Stomach (tissue), 9 donors: ENCODE results near the gene FGD2. TPM values are rescaled to one million over a fixed set of nuclear protein-coding genes. Genes with fewer than 3 reads are reported as not detected.

Source experiments
- DNase-seq, 2 donors: peaks; one replicate each; pipeline versions ENCODE4 v3.0.0 to v3.0.0-alpha.2; 2013 to 2019
- H3K27ac ChIP-seq, 5 donors: fragments of 200-600 bp in 4 of 5; sonication (generic) in 4 of 5; one replicate each; pipeline ENCODE4 v1.5.1; 2013 to 2019; ENCODE audit warnings: mild to moderate bottlenecking in 1 of 5, moderate library complexity in 1 of 5
- H3K27me3 ChIP-seq, 3 donors: fragments of 200-600 bp; sonication (generic); one replicate each; pipeline ENCODE4 v1.5.1; 2017 to 2019; ENCODE audit warnings: mixed run types in 1 of 3
- H3K36me3 ChIP-seq, 4 donors: fragments of 200-600 bp; sonication (generic); 1 replicate in 3 of 4; 2 replicates in 1 of 4; pipeline ENCODE4 v1.5.1; 2016 to 2019
- H3K4me1 ChIP-seq, 4 donors: fragments of 200-600 bp; sonication (generic); one replicate each; pipeline ENCODE4 v1.5.1; 2016 to 2019
- H3K4me3 ChIP-seq, 4 donors: fragments of 200-600 bp; sonication (generic) in 3 of 4; one replicate each; pipeline ENCODE4 v1.5.1; 2016 to 2019; ENCODE audit warnings: mild to moderate bottlenecking in 1 of 4
- H3K9me3 ChIP-seq, 4 donors: fragments of 200-600 bp; sonication (generic); one replicate each; pipeline ENCODE4 v1.5.1; 2016 to 2019
- EP300 ChIP-seq: sonication (generic); formaldehyde crosslinking; IDR thresholded peaks from one replicate; pipeline ENCODE4 v1.6.1; 2017; ENCODE audit warnings: antibody characterized with exemption
- POLR2A ChIP-seq, 4 donors: fragments of 450-650 bp; IDR thresholded peaks; one replicate each; pipeline ENCODE4 v1.6.1; 2016; ENCODE audit warnings: antibody characterized with exemption in 4 of 4, control low read depth in 2 of 4, mild to moderate bottlenecking in 1 of 4, moderate library complexity in 1 of 4
- POLR2AphosphoS5 ChIP-seq, 3 donors: sonication (generic); formaldehyde crosslinking; IDR thresholded peaks; one replicate each; pipeline ENCODE4 v1.6.1; 2016; ENCODE audit warnings: antibody characterized with exemption in 3 of 3
- WGBS, 5 donors: extraction: QIAGEN DNeasy Blood & Tissue Kit in 3 of 5; methylation state at CpG; one replicate each; pipeline versions ENCODE4 v1.1.5 to v1.1.7; 2013 to 2018; 5-methylcytosine and 5-hydroxymethylcytosine counted together
- intact Hi-C: fragments of 100-400 bp; cut with DNase I; formaldehyde crosslinking; loops from one replicate; pipeline ENCODE4 v1.15.1; 2023; ENCODE audit warnings: low total_unique reads
- polyA plus RNA-seq, 3 donors: library from polyadenylated mRNA; stranded (reverse); fragments of 200-250 nt; gene quantifications; one replicate each; pipeline ENCODE4 v1.2.3, GENCODE V29; 2013
- total RNA-seq, 5 donors: library from RNA; depleted of rRNA; stranded (reverse); fragments of >200 nt; gene quantifications; one replicate each; pipeline versions ENCODE4 v1.1.0 to v1.2.3, GENCODE V29; 2014 to 2016
- TF ChIP-seq, protein P1 (sequence below), 7 experiments: fragments of 450-650 bp in 4 of 7; fragments of 200-600 bp in 3 of 7; sonication (generic) in 3 of 7; IDR thresholded peaks; one replicate each; pipeline ENCODE4 v1.5.1; 2016 to 2019; ENCODE audit warnings: antibody characterized with exemption in 7 of 7, control low read depth in 2 of 7, mild to moderate bottlenecking in 1 of 7
- donor health status: healthy with polysubstance abuse.
- donor health status: Bipolar disorder and iron deficiency.
- donor health status: healthy.

FGD2 gene
- total and polyA plus RNA-seq, 8 donors: 2.6 to 34.5 (median 5.3) TPM

- Histone ChIP-seq H3K36me3 (no peaks in the 10 kb centered on the region), H3K27me3 (no peaks in the 10 kb centered on the region), H3K4me1 (peaks cover 0 to 8% (median 0%) of the 10 kb centered on the region in 4 donors), H3K4me3 (no peak overlapping the region), H3K27ac (no peak overlapping the region), H3K9me3 (no peaks in the 10 kb centered on the region)
- DNase-seq: no peak
- intact Hi-C loops: loop anchor here (10.0 kb wide), 1 partner anchor 246 kb away; no protein-coding TSS in a partner anchor
- 89 to 96% (median 91%) methylated on average over 4 to 10 of the region's 10 CpGs for WGBS, 5 donors
- TF ChIP-seq, protein P1, sequence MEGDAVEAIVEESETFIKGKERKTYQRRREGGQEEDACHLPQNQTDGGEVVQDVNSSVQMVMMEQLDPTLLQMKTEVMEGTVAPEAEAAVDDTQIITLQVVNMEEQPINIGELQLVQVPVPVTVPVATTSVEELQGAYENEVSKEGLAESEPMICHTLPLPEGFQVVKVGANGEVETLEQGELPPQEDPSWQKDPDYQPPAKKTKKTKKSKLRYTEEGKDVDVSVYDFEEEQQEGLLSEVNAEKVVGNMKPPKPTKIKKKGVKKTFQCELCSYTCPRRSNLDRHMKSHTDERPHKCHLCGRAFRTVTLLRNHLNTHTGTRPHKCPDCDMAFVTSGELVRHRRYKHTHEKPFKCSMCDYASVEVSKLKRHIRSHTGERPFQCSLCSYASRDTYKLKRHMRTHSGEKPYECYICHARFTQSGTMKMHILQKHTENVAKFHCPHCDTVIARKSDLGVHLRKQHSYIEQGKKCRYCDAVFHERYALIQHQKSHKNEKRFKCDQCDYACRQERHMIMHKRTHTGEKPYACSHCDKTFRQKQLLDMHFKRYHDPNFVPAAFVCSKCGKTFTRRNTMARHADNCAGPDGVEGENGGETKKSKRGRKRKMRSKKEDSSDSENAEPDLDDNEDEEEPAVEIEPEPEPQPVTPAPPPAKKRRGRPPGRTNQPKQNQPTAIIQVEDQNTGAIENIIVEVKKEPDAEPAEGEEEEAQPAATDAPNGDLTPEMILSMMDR (IDR thresholded peaks at IDR 0.05): no peak
- no peak for TF ChIP-seq POLR2A (IDR thresholded peaks at IDR 0.05)
- no peak for TF ChIP-seq POLR2AphosphoS5 (IDR thresholded peaks at IDR 0.05)
- TF ChIP-seq EP300: no peak
Measured at GRCh38 chr6:37010402-37010892, 5.0 kb downstream of the FGD2 start.

- intact Hi-C loops: loop anchor here (10.0 kb wide), 1 partner anchor 247 kb away; no protein-coding TSS in a partner anchor
Measured at GRCh38 chr6:37011656-37012378, 6.4 kb downstream of the FGD2 start.

GRCh38 chr6:37013516-37014491 lies 8.3 kb downstream of the FGD2 start:
- TF ChIP-seq POLR2AphosphoS5 (IDR thresholded peaks at IDR 0.05): no peak
- TF ChIP-seq, protein P1 (IDR thresholded peaks at IDR 0.05): no peak
- no peak for TF ChIP-seq EP300
- TF ChIP-seq POLR2A (IDR thresholded peaks at IDR 0.05): no peak
- WGBS, 5 donors: 82 to 90% (median 84%) methylated on average over 19 to 21 of the region's 21 CpGs

More at GRCh38 chr6:37011656-37012378, 6.4 kb downstream of the FGD2 start:
- no peak for DNase-seq
- H3K4me1 ChIP-seq: no peaks in the 10 kb centered on the region
- TF ChIP-seq, protein P1 (IDR thresholded peaks at IDR 0.05): no peak
- TF ChIP-seq POLR2AphosphoS5 (IDR thresholded peaks at IDR 0.05): no peak
- no peak for TF ChIP-seq EP300
- TF ChIP-seq POLR2A (IDR thresholded peaks at IDR 0.05): no peak
- H3K36me3 ChIP-seq: no peaks in the 10 kb centered on the region
- H3K9me3 ChIP-seq: no peaks in the 10 kb centered on the region
- no peaks in the 10 kb centered on the region for H3K27me3 ChIP-seq
- WGBS, 5 donors: 78 to 84% (median 82%) methylated on average over 8 to 11 of the region's 11 CpGs
- H3K27ac ChIP-seq: no peak overlapping the region
- no peak overlapping the region for H3K4me3 ChIP-seq

DNA sequence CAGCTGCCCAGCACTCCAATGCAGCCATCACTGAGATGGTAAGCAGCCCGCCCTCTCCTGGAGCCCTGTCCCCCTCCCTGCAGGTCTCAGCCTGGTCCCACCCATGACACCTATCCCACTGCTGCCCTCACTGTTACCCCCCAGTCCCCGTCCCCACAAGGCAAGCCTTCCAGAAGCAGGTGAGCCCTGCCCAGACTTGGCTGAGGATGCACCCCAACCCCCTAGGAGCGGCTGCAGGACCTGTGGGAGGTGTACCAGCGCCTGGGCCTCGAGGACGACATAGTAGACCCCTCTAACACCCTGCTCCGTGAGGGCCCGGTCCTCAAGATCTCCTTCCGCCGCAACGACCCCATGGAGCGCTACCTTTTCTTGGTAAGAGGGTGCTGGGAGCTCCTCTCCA lies 9.2 kb downstream of the FGD2 start:
- Histone ChIP-seq H3K4me3 (no peak overlapping the region), H3K9me3 (no peaks in the 10 kb centered on the region), H3K36me3 (no peaks in the 10 kb centered on the region), H3K4me1 (peaks cover 0 to 23% (median 14%) of the 10 kb centered on the region in 4 donors), H3K27me3 (no peaks in the 10 kb centered on the region), H3K27ac (no peak overlapping the region)
- intact Hi-C loops: loop anchor here (10.0 kb wide), 1 partner anchor 250 kb away; no protein-coding TSS in a partner anchor
- DNase-seq: no peak
- no peak for TF ChIP-seq POLR2A (IDR thresholded peaks at IDR 0.05)
- no peak for TF ChIP-seq POLR2AphosphoS5 (IDR thresholded peaks at IDR 0.05)
- TF ChIP-seq EP300: no peak
- TF ChIP-seq, protein P1 (IDR thresholded peaks at IDR 0.05): no peak
- WGBS, 5 donors: 86 to 94% (median 87%) methylated on average over 12 of the region's 12 CpGs

More at GRCh38 chr6:37013516-37014491, 8.3 kb downstream of the FGD2 start:
- no peak overlapping the region for H3K4me3 ChIP-seq
- no peaks in the 10 kb centered on the region for H3K9me3 ChIP-seq
- no peaks in the 10 kb centered on the region for H3K36me3 ChIP-seq
- intact Hi-C loops: loop anchor here (10.0 kb wide), 1 partner anchor 249 kb away; no protein-coding TSS in a partner anchor
- no peaks in the 10 kb centered on the region for H3K27me3 ChIP-seq
- no peak for DNase-seq
- peaks cover 0 to 15% (median 9%) of the 10 kb centered on the region in 4 donors for H3K4me1 ChIP-seq
- no peak overlapping the region for H3K27ac ChIP-seq
